Measurements from ENCODE around the gene MS4A10.

Gene MS4A10

DNA sequence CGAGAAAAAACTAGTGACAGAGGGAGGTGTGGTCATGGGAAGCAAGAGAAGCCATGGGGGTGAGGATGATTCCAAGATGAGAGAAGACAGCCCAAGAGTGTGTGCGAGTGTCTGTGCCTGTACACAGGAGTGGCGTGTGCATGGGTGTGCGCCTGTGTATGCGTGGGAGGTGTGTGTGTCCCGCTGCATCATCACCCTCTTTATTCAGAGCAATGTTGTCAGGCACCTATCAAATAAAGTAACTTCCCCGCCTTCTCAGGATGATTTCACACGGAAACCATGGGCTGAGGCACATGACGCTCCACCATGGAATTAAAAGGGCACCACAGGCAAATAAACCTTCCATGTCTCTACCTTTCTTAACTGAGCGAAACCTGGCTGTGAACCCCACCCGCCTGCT, 24.6 kb downstream of the MS4A10 start:
- no peak for TF ChIP-seq REST (IDR thresholded peaks at IDR 0.05; ENCODE audit: insufficient read depth in 1 of 2, low read depth in 2 of 2, low read length in 2 of 2)
- no peak for TF ChIP-seq FOXP2 (optimal IDR thresholded peaks at IDR 0.05; ENCODE audit: borderline replicate concordance, extremely low read depth, extremely low read length, insufficient read depth)
- TF ChIP-seq POLR2AphosphoS5 (IDR thresholded peaks at IDR 0.05; ENCODE audit: low read depth, low read length) = no peak
- no peak for TF ChIP-seq SIN3A (IDR thresholded peaks at IDR 0.05; ENCODE audit: borderline replicate concordance, insufficient read depth, low read length)
- TF ChIP-seq TAF1 (IDR thresholded peaks at IDR 0.05; ENCODE audit: borderline replicate concordance, insufficient read depth, low read length) = no peak

GRCh38 chr11:60810151-60810550, 25.0 kb downstream of the MS4A10 start:
- TF ChIP-seq TAF1 (IDR thresholded peaks at IDR 0.05; ENCODE audit: borderline replicate concordance, insufficient read depth, low read length) (no peak), SIN3A (IDR thresholded peaks at IDR 0.05; ENCODE audit: borderline replicate concordance, insufficient read depth, low read length) (no peak), REST (IDR thresholded peaks at IDR 0.05; ENCODE audit: insufficient read depth in 1 of 2, low read depth in 2 of 2, low read length in 2 of 2) (no peak), POLR2AphosphoS5 (IDR thresholded peaks at IDR 0.05; ENCODE audit: low read depth, low read length) (no peak), FOXP2 (optimal IDR thresholded peaks at IDR 0.05; ENCODE audit: borderline replicate concordance, extremely low read depth, extremely low read length, insufficient read depth) (no peak)

- TF ChIP-seq POLR2AphosphoS5 (IDR thresholded peaks at IDR 0.05; ENCODE audit: low read depth, low read length) = no peak
- TF ChIP-seq REST (IDR thresholded peaks at IDR 0.05; ENCODE audit: insufficient read depth in 1 of 2, low read depth in 2 of 2, low read length in 2 of 2) = no peak
- no peak for TF ChIP-seq TAF1 (IDR thresholded peaks at IDR 0.05; ENCODE audit: borderline replicate concordance, insufficient read depth, low read length)
- TF ChIP-seq FOXP2 (optimal IDR thresholded peaks at IDR 0.05; ENCODE audit: borderline replicate concordance, extremely low read depth, extremely low read length, insufficient read depth) = no peak
- TF ChIP-seq SIN3A (IDR thresholded peaks at IDR 0.05; ENCODE audit: borderline replicate concordance, insufficient read depth, low read length) = no peak
Measured at GRCh38 chr11:60810569-60810968, 25.4 kb downstream of the MS4A10 start.

GRCh38 chr11:60813324-60813723, 28.2 kb downstream of the MS4A10 start:
- no peak for TF ChIP-seq TAF1 (IDR thresholded peaks at IDR 0.05; ENCODE audit: borderline replicate concordance, insufficient read depth, low read length)
- TF ChIP-seq FOXP2 (optimal IDR thresholded peaks at IDR 0.05; ENCODE audit: borderline replicate concordance, extremely low read depth, extremely low read length, insufficient read depth) = no peak
- no peak for TF ChIP-seq POLR2AphosphoS5 (IDR thresholded peaks at IDR 0.05; ENCODE audit: low read depth, low read length)
- TF ChIP-seq REST (IDR thresholded peaks at IDR 0.05; ENCODE audit: insufficient read depth in 1 of 2, low read depth in 2 of 2, low read length in 2 of 2) = no peak
- no peak for TF ChIP-seq SIN3A (IDR thresholded peaks at IDR 0.05; ENCODE audit: borderline replicate concordance, insufficient read depth, low read length)

DNA sequence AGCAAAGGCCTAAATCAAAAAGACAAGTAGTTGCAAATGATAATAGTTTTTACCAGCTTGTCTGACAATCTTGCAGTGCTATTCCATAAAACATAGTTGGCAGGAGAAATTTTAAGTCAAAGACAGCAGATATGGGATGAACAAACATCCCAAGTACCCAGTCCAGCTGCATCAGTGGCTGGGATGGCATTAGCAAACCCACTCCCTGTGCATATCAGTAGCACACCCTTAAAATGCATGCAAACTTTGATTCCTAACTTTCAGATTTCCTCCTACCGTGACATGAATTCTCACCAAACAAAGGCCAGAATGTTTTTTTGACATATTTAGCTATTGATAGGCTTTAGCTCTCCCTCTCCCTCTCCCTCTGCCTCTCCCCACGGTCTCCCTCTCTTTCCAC, 29.0 kb downstream of the MS4A10 start:
- no peak for TF ChIP-seq REST (IDR thresholded peaks at IDR 0.05; ENCODE audit: insufficient read depth in 1 of 2, low read depth in 2 of 2, low read length in 2 of 2)
- no peak for TF ChIP-seq POLR2AphosphoS5 (IDR thresholded peaks at IDR 0.05; ENCODE audit: low read depth, low read length)
- no peak for TF ChIP-seq SIN3A (IDR thresholded peaks at IDR 0.05; ENCODE audit: borderline replicate concordance, insufficient read depth, low read length)
- no peak for TF ChIP-seq FOXP2 (optimal IDR thresholded peaks at IDR 0.05; ENCODE audit: borderline replicate concordance, extremely low read depth, extremely low read length, insufficient read depth)
- no peak for TF ChIP-seq TAF1 (IDR thresholded peaks at IDR 0.05; ENCODE audit: borderline replicate concordance, insufficient read depth, low read length)
